Forelimb muscle (tissue), 1 donor: ENCODE measurements around the gene EBPL. TPM values are rescaled to one million over a fixed set of nuclear protein-coding genes. Genes with fewer than 3 reads are reported as not detected.
A peak's percentile ranks its signal among the peaks of the same experiment; 100 is the strongest.
"Not testable (repeated sequence)": the region's sequence is repeated elsewhere in the genome, so short reads cannot be mapped to it uniquely, and the experiment has no call there.

Experiments
- DNase-seq: peaks from one replicate; pipeline ENCODE4 v3.0.0-alpha.2; 2013; ENCODE audit warnings: low read depth
- polyA plus RNA-seq: library from polyadenylated mRNA; unstranded; fragments of 120-200 nt; gene quantifications from one replicate; pipeline ENCODE4 v1.2.1, GENCODE V29; 2013; ENCODE audit not compliant: insufficient read length

EBPL gene
- 19.8 TPM for polyA plus RNA-seq

DNA sequence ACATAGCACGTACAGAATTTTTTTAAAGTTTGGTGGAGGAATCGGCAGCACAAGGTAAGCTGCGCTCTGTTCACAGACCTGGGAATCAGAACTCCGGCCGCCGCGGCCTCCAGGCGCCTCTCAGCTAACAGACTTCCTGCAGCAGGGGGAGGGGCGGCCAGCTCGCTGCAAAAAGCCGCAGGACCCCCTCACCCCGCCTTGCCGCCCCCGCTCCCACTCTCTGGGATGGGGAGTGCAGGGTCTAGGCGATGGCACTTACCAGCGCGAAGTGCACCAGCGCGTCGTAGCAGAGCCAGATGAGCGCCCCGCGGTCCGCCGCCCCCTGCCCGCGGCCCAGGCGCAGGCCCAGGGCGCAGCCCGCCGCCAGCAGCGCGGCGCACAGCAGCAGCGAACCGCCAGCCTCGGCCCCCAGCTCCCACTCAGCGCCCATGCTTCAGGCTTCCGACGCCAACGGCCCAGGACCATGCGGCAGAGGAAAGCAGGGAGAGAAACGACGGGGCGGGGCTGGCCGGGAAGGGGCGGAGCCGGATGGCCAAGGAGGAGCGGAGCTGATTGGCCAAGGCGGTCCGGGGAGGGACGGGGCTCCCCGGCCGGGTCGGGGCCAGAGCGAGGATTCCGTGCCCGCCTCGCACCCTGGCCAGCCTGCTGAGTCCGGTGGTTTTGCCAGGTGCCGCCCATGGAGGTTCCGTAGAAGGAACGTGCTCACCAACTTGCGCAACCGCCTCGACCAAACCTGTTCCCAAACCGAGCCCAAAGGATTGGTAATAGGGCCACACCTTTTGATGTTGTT lies at the start of gene EBPL:
TSS of gene EBPL (minus strand) at position 492 of the 790 bp plus-strand sequence. CDS start at position 430, 62 bp downstream.
- peak; percentile 54 for DNase-seq

- DNase-seq: no peak
Measured at GRCh38 chr13:49740870-49741269, 49.6 kb upstream of the EBPL start.

- DNase-seq: no peak
Measured at GRCh38 chr13:49739498-49740187, 48.4 kb upstream of the EBPL start.

- no peak for DNase-seq
Measured at GRCh38 chr13:49733181-49733951, 42.1 kb upstream of the EBPL start.

GRCh38 chr13:49731766-49732165 lies 40.5 kb upstream of the EBPL start:
- DNase-seq: no peak

- no peak for DNase-seq
Measured at GRCh38 chr13:49716615-49717014, 25.3 kb upstream of the EBPL start.

DNA sequence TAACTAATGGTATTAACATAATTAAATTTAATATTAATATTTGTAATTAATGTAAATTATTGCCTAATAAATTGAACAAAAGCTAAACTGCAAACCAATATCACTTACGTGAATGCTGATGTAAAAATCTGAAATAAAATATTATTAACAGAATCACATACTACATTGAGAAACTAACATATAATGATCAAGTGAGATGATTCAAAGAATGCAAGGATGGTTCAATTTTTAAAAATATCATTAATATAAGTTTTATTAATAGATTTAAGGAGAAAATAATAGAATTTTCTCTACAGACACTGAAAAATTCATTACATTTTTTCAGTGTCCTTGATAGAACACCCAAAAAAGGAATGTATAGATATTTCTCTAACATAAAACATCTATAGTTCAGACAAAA lies 23.5 kb upstream of the EBPL start:
- DNase-seq: no peak

- DNase-seq: no peak
Measured at GRCh38 chr13:49711218-49711863, 20.1 kb upstream of the EBPL start.

- not testable (repeated sequence) for DNase-seq
Measured at GRCh38 chr13:49704264-49704663, 13.0 kb upstream of the EBPL start.

- DNase-seq: no peak
Measured at GRCh38 chr13:49701491-49701890, 10.2 kb upstream of the EBPL start.

GRCh38 chr13:49697468-49697867 lies 6.2 kb upstream of the EBPL start:
- DNase-seq: no peak

- DNase-seq: no peak
Measured at GRCh38 chr13:49694446-49694845, 3.2 kb upstream of the EBPL start.

DNA sequence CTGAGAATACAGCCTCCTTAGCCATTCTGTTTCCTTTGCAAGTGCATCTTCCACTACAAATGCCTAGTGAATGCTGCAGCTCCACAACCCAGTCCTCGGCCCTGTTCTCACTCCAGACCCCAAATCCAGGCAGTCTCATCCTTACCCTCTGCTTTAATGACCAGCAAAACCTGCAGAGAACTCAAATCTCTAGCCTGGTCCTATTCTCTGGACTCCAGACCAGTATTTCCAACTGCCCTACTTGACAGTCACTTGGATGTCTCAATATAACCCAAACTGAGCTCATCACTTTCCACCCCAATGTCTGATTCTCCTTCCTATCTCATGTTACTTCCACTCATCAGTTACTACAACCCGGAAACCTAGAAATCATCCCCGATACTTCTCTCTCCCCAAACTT lies 2.6 kb upstream of the EBPL start:
- DNase-seq: no peak

- no peak for DNase-seq
Measured at GRCh38 chr13:49693191-49693733, 2.0 kb upstream of the EBPL start.

DNA sequence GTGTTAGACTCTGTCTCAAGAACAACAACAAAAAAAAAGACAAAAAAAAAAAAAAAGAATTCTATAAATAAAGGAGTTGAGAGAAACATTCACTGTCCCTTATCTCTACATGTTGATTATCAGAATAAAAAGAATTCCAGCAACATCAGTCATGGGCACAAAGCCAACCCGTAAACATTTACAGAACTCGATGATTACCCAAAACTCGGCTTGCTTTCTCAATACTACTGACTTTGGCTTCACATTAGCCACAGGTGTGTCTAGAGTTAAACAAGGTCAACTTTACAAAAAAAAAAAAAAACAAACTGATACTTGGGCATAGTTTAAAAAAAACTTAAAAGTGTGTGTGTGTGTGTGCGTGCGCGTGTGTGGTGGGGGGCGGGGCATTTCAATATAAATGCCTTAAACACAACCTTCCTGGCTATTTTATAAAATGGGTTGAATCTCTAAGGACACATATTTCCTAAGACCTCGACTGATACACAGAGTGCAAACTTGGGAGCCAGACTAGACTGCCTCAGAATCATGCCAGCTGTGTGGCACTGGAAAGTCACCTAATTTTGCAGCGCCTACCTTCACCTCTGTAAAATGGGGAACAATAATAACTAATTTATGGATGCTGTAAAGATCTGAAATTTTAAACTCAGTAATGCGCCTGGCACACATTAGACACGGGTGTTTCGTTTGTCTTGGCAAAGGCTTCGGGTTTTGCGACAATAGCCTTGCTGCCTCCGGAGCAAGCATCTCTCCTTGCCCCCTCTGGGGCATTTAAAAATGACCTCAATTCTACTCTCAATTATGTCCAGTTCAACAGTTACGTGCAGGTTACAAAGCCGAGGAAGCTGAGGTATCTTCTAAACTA lies 922 bp downstream of the EBPL start:
- no peak for DNase-seq

- no peak for DNase-seq
Measured at GRCh38 chr13:49683489-49683888, 7.8 kb downstream of the EBPL start.

- DNase-seq: no peak
Measured at GRCh38 chr13:49681842-49682435, 9.3 kb downstream of the EBPL start.

DNA sequence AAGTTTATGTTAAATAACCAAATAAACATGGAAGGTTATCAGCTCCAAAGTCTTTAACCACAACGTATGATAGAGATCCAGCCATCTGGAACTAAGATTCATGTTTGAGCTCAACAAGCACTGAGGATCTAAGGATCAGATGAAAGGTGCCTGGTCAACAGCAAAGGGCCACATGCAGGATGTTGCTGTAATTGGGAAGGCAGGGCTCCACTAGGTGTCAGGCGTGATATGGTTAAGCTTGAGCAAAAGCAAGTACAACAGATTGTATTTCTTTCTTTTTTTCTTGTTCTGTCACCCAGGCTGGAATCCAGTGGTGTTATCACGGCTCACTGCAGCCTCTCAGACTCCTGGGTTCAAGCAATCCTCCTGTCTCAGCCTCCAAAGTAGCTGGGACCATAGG lies 12.0 kb downstream of the EBPL start:
- no peak for DNase-seq

- no peak for DNase-seq
Measured at GRCh38 chr13:49678191-49678914, 12.9 kb downstream of the EBPL start.
